GM19193 (cell line): ENCODE results near the gene ARAP3.

Source experiments
- POLR2A ChIP-seq: IDR thresholded peaks from 4 replicates; pipeline ENCODE4 v1.6.1; 2011; ENCODE audit not compliant: insufficient read depth, insufficient read length; ENCODE audit errors: extremely low read depth

Gene ARAP3

DNA sequence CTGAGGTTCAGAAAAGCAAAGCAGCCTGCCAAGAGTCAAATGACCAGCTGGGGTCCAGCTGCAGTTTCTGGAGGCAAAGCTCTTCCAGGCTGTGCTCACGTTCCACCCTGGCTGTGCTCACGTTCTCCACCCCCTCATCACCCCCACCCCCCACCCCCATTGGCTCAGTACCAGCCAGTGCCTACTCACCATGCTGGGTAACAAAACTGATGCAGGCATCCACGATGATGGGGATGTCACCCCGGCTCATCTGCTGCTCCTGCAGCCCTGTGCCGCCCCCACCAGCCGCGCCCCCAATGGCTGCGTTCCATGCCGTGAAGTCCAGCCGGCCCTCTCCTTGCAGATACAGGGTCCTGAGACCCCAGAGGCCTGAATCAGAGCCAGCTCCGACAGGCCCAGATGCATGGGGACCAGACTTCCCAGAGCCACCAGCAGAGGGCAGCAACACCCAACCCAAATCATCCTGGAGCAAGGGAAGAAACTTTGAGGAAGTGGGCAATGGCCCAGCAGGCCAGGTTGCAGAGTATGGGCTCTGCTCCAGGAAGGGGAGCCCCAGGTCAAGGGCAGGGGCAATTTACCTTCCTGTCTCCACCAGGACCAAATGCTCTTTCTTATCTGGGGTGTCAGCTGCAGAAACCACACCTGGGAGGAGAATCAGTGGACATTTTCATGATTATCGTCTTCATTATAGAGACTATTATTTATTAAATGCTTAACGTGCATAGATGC lies 17.1 kb downstream of the ARAP3 start:
- TF ChIP-seq POLR2A: no peak

DNA sequence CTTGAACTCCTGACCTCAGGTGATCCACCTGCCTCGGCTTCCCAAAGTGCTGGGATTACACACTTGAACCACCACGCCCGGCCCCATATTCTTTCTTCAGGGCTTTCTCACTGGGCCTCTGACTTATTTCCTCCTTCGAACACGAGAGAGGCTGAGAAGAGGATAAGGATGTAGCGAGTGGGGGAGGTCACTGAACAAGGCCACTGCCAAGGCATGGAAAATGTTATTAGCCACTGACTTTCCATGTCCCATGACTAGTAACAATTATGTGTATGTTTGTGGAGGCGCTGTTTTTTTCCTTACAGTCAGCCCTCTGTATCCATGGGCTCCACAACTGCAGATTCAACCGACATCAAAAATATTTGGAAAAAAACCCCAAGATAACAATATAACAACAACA lies 18.5 kb downstream of the ARAP3 start:
- no peak for TF ChIP-seq POLR2A

- no peak for TF ChIP-seq POLR2A
These were observed 20.0 kb downstream of the ARAP3 start for GRCh38 chr5:141662028-141662427.

GRCh38 chr5:141657937-141658545 lies 24.0 kb downstream of the ARAP3 start:
- TF ChIP-seq POLR2A: no peak

DNA sequence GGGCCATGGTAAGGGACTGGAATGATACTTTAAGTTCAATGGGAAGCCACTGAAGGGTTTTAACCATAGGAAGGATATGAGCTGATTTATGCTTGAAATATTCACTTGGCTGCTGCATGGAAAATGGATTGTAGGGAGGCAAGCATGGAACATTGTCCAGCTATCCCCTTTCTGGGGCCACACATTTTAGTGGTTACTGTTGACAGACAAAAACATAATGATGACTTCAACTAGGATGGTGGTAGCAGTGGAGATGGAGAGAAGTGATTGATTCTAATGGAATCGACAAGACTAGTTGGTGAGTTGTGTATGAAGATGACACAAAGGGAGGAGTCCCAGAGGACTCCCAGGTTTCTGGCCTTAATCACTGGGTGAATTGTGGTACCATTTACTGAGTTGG lies 24.6 kb downstream of the ARAP3 start:
- no peak for TF ChIP-seq POLR2A

DNA sequence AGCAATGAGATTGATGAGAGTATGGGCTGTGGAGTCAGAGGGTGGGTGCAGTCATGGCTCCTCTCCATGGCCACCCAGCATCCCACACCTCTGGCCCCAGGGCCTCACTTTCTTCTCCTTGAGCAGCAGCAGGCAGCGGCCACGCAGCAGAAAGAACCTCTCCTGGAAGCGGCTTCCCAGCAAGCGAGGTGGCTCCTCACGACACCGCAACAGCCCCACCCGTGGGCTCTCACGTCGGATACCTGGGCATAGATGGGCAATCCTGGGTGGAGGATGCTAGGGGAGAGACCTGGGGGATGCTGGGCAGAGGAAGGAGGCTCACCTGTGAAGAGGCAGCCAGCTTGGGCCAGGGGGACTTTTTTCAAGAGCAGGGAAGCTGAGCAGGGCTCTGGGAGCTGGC lies 25.6 kb downstream of the ARAP3 start:
- no peak for TF ChIP-seq POLR2A

- TF ChIP-seq POLR2A: no peak
These were observed 27.0 kb downstream of the ARAP3 start for GRCh38 chr5:141655020-141655419.

- TF ChIP-seq POLR2A: no peak
These were observed 27.7 kb downstream of the ARAP3 start for GRCh38 chr5:141654298-141654697.

GRCh38 chr5:141651728-141652105 lies 30.3 kb downstream of the ARAP3 start:
- TF ChIP-seq POLR2A: no peak

DNA sequence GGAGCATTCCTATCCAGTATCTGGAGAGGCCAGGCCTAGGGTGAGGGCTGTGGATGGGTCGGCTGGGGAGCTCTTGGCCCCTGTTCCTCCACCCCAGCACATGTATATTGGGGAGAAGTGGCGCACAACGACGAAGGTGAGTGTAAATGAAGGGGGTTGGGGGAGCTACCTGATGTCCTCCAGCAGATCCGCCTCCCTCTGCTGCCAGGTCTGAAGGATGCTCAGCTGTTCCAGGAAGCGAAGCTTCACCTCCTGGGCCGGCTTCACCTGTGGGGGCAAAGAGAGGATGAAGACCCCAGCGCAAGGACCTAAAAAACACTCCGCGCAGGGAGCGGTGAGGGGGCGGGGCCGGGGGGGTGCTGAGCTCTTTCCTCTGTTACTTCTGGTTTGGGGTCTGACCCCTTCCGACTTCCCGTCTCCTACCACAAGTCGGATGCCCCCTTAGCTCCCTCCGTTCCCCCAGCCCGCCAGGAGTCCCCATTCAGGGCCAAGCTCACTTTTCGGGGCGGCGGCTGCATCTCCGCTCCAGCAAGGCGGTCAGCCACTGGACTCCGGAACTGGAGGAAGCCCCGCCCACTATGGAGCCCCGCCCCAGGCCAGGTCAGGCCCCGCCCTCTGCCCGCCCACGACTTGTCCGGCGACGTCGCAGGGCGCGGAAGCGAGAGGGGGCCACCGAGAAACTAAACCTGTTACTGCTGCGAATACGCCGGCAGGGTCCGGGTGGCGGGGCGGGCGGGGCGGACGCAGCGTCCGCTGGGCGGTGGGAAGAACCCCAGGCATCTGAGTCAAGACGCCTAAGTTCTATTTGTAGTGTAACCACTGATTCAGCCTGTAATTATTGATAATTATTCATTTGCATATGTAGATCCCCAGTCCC lies 30.9 kb downstream of the ARAP3 start, which contains the start of gene FCHSD1:
TSS of gene FCHSD1 (minus strand) at position 568 of the 877 bp plus-strand sequence. CDS start at position 518, 50 bp downstream.
- peak; percentile 65 for TF ChIP-seq POLR2A

- no peak for TF ChIP-seq POLR2A
These were observed 32.1 kb downstream of the ARAP3 start for GRCh38 chr5:141649972-141650371.

DNA sequence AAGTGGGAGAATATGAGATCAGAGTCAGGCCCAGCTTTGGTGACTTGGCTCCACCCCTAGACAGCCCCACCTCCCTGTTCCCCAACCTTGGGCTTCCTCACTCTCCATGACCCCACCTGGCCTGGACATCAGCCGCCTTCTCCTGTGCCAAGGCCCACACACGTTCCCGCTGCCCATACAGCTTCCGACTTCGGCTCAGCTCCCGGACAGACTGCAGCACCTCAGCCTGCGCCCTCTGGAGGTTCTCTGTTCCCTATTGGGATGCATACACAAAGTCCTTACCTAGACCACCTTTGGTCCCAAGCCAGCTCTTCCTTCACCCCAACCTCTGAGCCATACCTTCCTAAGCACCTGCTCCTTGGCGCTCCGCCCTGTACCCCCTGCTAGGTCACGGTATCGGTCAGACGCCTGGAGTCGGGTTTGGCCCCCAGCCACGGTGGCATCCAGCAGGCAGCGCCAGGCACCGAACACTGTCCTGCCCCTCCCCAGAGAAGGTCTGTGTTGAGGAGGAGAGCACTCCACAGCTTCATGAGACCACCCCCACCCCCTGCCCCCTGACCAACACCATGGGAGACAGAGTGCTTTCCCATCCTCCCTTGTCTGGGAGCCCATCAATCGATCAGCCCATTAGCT lies 32.9 kb downstream of the ARAP3 start:
- no peak for TF ChIP-seq POLR2A

GRCh38 chr5:141647851-141648250 lies 34.2 kb downstream of the ARAP3 start:
- no peak for TF ChIP-seq POLR2A

- no peak for TF ChIP-seq POLR2A
These were observed 34.8 kb downstream of the ARAP3 start for GRCh38 chr5:141647242-141647641.

- TF ChIP-seq POLR2A: no peak
These were observed 36.0 kb downstream of the ARAP3 start for GRCh38 chr5:141646026-141646425.

DNA sequence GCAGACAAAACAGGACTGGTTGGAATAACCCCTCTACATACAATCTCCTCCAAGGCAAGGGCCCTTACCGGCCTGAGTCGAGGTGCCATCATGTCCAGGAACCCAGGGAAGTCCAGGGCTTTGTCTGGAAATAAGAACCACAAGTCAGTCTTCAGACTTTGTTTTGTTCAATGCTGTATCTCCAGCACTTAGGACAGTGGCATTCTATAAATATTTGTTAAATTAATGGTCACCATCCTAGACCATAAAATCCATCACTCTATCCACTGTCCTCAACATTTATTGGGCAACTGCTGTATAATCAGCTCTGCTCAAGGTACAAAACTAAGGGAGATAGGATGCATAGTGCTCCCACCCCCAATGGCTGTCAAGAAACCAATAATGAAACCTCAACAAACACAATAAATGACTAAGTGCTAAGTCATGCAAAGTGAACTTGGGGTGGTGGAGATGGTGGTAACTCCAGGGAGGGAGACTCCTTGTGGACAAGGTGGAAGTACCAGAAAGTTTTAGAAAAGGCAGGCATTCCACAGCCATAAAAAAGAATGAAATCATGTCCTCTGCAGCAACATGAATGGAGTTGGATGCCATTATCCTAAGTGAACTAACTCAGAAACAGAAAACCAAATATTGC lies 40.3 kb downstream of the ARAP3 start:
- TF ChIP-seq POLR2A: no peak

DNA sequence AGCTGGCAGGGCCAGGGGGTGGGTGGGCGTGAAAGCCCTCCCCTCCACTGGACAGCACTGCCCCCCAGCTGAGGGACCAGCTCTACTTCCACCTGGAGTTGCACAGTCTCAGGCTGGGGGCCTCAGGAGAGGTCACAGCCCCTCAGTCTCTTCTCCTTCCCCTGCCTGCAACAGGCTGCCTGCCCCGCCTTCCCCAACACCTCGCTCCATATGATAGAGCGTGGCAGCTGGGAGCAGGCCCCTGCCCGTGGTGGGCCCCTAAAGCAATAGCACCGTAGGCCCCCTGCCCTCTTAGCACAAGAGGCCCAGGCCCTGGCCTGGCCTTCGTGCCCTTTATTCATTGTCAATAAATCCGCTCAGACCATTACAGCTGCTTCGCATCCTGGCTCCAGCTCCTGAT lies 41.3 kb downstream of the ARAP3 start:
- TF ChIP-seq POLR2A: no peak
